Panc1 (cell line): ENCODE results near the gene B4GALT7. TPM values are rescaled to one million over a fixed set of nuclear protein-coding genes. Genes with fewer than 3 reads are reported as not detected.

Source experiments
- ATAC-seq: fragments of 200-7000 bp; cut with Tn5 transposase; 2 replicates; pipeline ENCODE4 v1.9.1; 2020; ENCODE audit warnings: mild to moderate bottlenecking, moderate library complexity
- BruUV-seq: library from RNA; stranded (reverse); fragments of 400-500 nt; replicated peaks from 2 replicates; lab custom pipeline; 2021; lab: Mats Ljungman, UMichigan
- CTCF ChIA-PET: fragments of 300-600 bp; sonication (Branson Sonifier 250); formaldehyde crosslinking; loops from one replicate; lab custom pipeline; 2022; ENCODE audit warnings: antibody characterized with exemption; lab: Charles Lee
- POLR2A ChIA-PET: fragments of 300-600 bp; sonication (Branson Sonifier 250); formaldehyde crosslinking; loops from one replicate; lab custom pipeline; 2022; ENCODE audit warnings: antibody characterized with exemption; lab: Charles Lee
- DNase-seq: peaks from one replicate; pipeline ENCODE4 v3.0.0-alpha.2; 2010; ENCODE audit warnings: low read depth, low spot score
- H3K27ac ChIP-seq: 2 replicates; pipeline ENCODE4 v1.5.1; 2011; ENCODE audit warnings: mild to moderate bottlenecking, low read length, inconsistent platforms
- H3K27me3 ChIP-seq: fragments of 200-500 bp; sonication (Bioruptor generic); 2 replicates; pipeline ENCODE4 v1.6.0; 2014; ENCODE audit warnings: low read length, inconsistent platforms; ENCODE audit not compliant: control insufficient read depth, insufficient read depth
- H3K36me3 ChIP-seq: fragments of 200-500 bp; sonication (Bioruptor generic); 2 replicates; pipeline ENCODE4 v1.5.1; 2014; ENCODE audit warnings: inconsistent platforms, mild to moderate bottlenecking, low read length, moderate library complexity; ENCODE audit not compliant: control insufficient read depth, insufficient read depth
- H3K4me1 ChIP-seq: 2 replicates; pipeline ENCODE4 v1.5.1; 2011; ENCODE audit warnings: inconsistent platforms, mild to moderate bottlenecking, low read length, moderate library complexity; ENCODE audit not compliant: control insufficient read depth, insufficient read depth
- H3K4me3 ChIP-seq, 2 experiments: 2 replicates each; pipeline ENCODE4 v1.5.1; 2011 to 2012; ENCODE audit warnings: low read depth in 2 of 2, low read length in 2 of 2, mild to moderate bottlenecking in 2 of 2, inconsistent platforms in 1 of 2, moderate library complexity in 1 of 2
- H3K9me3 ChIP-seq: fragments of 200-500 bp; sonication (Bioruptor generic); 2 replicates; pipeline ENCODE4 v1.5.1; 2014; ENCODE audit warnings: low read depth, mild to moderate bottlenecking, inconsistent platforms, low read length, moderate library complexity; ENCODE audit not compliant: control insufficient read depth, insufficient read depth
- POLR2AphosphoS5 ChIP-seq: IDR thresholded peaks from 2 replicates; pipeline ENCODE4 v1.6.1; 2012; ENCODE audit warnings: mild to moderate bottlenecking, low read depth, low read length, moderate library complexity
- SIN3A ChIP-seq: IDR thresholded peaks from 2 replicates; pipeline ENCODE4 v1.6.1; 2012; ENCODE audit warnings: low read depth, mild to moderate bottlenecking, low read length, moderate library complexity, borderline replicate concordance; ENCODE audit not compliant: insufficient read depth
- TCF7L2 ChIP-seq: IDR thresholded peaks from 2 replicates; pipeline ENCODE4 v1.6.1; 2011; ENCODE audit warnings: mild to moderate bottlenecking, low read depth, low read length, inconsistent platforms
- in situ Hi-C: cut with HindIII; loops from 2 replicates; pipeline ENCODE4 v1.10.0; 2016; ENCODE audit warnings: low sequenced_read_pairs, low pct_unique_long_range_greater_than_20kb
- intact Hi-C: fragments of 100-400 bp; cut with micrococcal nuclease; formaldehyde crosslinking; loops from one replicate; pipeline ENCODE4 v1.10.0; 2022; ENCODE audit not compliant: unreplicated experiment
- total RNA-seq: library from RNA; stranded (reverse); gene quantifications from one replicate; pipeline ENCODE4 v1.2.1, GENCODE V29; 2021; ENCODE audit not compliant: unreplicated experiment
- TF ChIP-seq, protein P1 (sequence below), 2 experiments: IDR thresholded peaks; 2 replicates each; pipeline ENCODE4 v1.6.1; 2011 to 2012; ENCODE audit warnings: low read depth in 2 of 2, control low read depth in 1 of 2, low read length in 1 of 2, mild to moderate bottlenecking in 1 of 2, moderate library complexity in 1 of 2; ENCODE audit not compliant: insufficient read depth in 1 of 2
- TF ChIP-seq, protein P2 (sequence below): fragments of 450-650 bp; IDR thresholded peaks from 2 replicates; pipeline ENCODE4 v1.5.1; 2017; ENCODE audit warnings: mild to moderate bottlenecking

B4GALT7 gene
- total RNA-seq, 1 experiment from 2014 or later, result 38.0 TPM

DNA sequence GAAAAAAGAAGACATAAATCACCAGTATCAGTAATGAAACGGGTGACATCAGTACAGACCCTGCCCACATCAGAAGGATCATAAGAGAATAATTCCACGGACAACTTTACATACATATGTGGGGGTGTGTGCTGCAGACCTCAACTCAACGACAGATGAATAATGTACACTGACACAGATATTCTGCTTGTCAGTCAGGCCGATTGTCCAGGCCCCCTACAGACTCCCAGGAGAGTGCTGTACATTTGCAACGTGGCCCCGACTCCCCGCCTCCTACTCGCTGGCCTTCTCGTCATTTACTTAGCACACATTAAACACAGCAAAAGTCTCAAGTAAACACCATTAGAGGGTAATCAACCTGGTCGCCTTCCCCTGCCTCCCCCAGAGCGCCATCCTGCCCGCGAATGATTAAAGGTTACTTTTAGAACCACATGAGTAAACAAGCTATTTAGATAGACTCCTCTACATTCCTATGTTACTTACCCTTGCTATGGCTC is 11.5 kb upstream of the B4GALT7 start:
- no TSS peak for BruUV-seq
- ATAC-seq (no peak), DNase-seq (no peak)
- Histone ChIP-seq H3K27me3 (peaks cover 8% of the 10 kb centered on the region; the same call in 1 of the 2 replicates), H3K36me3 (peaks cover under 1% of the 10 kb centered on the region; the same call in 1 of the 2 replicates), H3K27ac (no peak overlapping the region), H3K4me3 (no peak overlapping the region), H3K4me1 (no peaks in the 10 kb centered on the region), H3K9me3 (no peaks in the 10 kb centered on the region)
- in situ Hi-C loops (no loop called here), intact Hi-C loops (no loop called here)
- CTCF ChIA-PET, result no interaction called here
- TF ChIP-seq TCF7L2, result no peak
- TF ChIP-seq SIN3A, result no peak
- TF ChIP-seq POLR2AphosphoS5, result no peak
- TF ChIP-seq, protein P1, sequence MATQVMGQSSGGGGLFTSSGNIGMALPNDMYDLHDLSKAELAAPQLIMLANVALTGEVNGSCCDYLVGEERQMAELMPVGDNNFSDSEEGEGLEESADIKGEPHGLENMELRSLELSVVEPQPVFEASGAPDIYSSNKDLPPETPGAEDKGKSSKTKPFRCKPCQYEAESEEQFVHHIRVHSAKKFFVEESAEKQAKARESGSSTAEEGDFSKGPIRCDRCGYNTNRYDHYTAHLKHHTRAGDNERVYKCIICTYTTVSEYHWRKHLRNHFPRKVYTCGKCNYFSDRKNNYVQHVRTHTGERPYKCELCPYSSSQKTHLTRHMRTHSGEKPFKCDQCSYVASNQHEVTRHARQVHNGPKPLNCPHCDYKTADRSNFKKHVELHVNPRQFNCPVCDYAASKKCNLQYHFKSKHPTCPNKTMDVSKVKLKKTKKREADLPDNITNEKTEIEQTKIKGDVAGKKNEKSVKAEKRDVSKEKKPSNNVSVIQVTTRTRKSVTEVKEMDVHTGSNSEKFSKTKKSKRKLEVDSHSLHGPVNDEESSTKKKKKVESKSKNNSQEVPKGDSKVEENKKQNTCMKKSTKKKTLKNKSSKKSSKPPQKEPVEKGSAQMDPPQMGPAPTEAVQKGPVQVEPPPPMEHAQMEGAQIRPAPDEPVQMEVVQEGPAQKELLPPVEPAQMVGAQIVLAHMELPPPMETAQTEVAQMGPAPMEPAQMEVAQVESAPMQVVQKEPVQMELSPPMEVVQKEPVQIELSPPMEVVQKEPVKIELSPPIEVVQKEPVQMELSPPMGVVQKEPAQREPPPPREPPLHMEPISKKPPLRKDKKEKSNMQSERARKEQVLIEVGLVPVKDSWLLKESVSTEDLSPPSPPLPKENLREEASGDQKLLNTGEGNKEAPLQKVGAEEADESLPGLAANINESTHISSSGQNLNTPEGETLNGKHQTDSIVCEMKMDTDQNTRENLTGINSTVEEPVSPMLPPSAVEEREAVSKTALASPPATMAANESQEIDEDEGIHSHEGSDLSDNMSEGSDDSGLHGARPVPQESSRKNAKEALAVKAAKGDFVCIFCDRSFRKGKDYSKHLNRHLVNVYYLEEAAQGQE (IDR thresholded peaks at IDR 0.05; ENCODE audit: insufficient read depth in 1 of 2, low read depth in 2 of 2, low read length in 1 of 2), result no peak
- TF ChIP-seq, protein P2, sequence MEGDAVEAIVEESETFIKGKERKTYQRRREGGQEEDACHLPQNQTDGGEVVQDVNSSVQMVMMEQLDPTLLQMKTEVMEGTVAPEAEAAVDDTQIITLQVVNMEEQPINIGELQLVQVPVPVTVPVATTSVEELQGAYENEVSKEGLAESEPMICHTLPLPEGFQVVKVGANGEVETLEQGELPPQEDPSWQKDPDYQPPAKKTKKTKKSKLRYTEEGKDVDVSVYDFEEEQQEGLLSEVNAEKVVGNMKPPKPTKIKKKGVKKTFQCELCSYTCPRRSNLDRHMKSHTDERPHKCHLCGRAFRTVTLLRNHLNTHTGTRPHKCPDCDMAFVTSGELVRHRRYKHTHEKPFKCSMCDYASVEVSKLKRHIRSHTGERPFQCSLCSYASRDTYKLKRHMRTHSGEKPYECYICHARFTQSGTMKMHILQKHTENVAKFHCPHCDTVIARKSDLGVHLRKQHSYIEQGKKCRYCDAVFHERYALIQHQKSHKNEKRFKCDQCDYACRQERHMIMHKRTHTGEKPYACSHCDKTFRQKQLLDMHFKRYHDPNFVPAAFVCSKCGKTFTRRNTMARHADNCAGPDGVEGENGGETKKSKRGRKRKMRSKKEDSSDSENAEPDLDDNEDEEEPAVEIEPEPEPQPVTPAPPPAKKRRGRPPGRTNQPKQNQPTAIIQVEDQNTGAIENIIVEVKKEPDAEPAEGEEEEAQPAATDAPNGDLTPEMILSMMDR, result no peak
- POLR2A ChIA-PET, result no interaction called here

DNA sequence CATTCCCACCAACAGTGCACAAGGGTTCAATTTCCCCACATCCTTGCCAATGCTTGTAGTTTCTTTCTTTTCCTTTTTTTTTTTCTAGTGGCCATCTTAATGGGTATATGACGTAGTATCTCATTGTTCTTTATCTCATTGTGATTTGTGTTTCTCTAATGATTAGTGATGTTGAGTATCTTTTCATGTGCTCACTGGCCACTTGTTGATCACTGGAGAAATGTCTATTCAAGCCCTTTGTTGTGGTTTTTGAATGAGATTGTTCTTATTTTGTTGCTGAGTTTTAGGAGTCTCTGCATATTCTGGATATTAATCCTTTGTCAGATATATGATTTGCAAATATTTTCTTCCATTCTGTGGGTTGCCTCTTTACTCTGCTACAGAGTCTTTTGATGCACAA is 9.5 kb upstream of the B4GALT7 start:
- in situ Hi-C loops (loop anchor here (10.0 kb wide), 1 partner anchor 46 kb away; no protein-coding TSS in a partner anchor), intact Hi-C loops (no loop called here)
- no peak for TF ChIP-seq POLR2AphosphoS5
- TF ChIP-seq, protein P1 (IDR thresholded peaks at IDR 0.05; ENCODE audit: insufficient read depth in 1 of 2, low read depth in 2 of 2, low read length in 1 of 2), result no peak
- TF ChIP-seq, protein P2, result no peak
- TF ChIP-seq SIN3A, result no peak
- no peak for TF ChIP-seq TCF7L2
- POLR2A ChIA-PET, result no interaction called here
- Histone ChIP-seq H3K4me3 (no peak overlapping the region), H3K27me3 (peaks cover 8% of the 10 kb centered on the region; the same call in 1 of the 2 replicates), H3K36me3 (peaks cover 11% of the 10 kb centered on the region; the same call in 1 of the 2 replicates), H3K27ac (no peak overlapping the region), H3K9me3 (no peaks in the 10 kb centered on the region), H3K4me1 (no peaks in the 10 kb centered on the region)
- CTCF ChIA-PET, result no interaction called here
- ATAC-seq (no peak), DNase-seq (no peak)
- BruUV-seq, result no TSS peak
